ENCODE measurements around the gene TBCA. TPM values are rescaled to one million over a fixed set of nuclear protein-coding genes. Genes with fewer than 3 reads are reported as not detected.

TBCA gene
- total and polyA plus RNA-seq, 9 of the 15 experiments (the other 6 are each of a cell fraction or from before 2014, with no cell fraction given): 164 to 661 (median 334) TPM

GRCh38 chr5:77778398-77778797 lies 2.3 kb upstream of the TBCA start (continued):
- TF ChIP-seq ZNF740 (CRISPR knock-in tag; IDR thresholded peaks at IDR 0.05) (no peak), ZNF740 (tag; IDR thresholded peaks at IDR 0.05) (peak in 1 of 2 experiments; percentile 89; a peak in 2 of 4 replicates), NBN (IDR thresholded peaks at IDR 0.05; ENCODE audit: low read depth) (no peak), CREB1 (IDR thresholded peaks at IDR 0.05) (no peak), CREB1 (CRISPR knock-in tag; IDR thresholded peaks at IDR 0.05) (no peak), NCOA1 (IDR thresholded peaks at IDR 0.05; ENCODE audit: low read depth) (no peak), HMBOX1 (IDR thresholded peaks at IDR 0.05) (no peak), ZNF57 (CRISPR knock-in tag; IDR thresholded peaks at IDR 0.05) (no peak), RCOR1 (IDR thresholded peaks at IDR 0.05; ENCODE audit: borderline replicate concordance in 1 of 2, low read depth in 2 of 2, low read length in 2 of 2) (no peak), LCOR (CRISPR knock-in tag; IDR thresholded peaks at IDR 0.05) (no peak), FOXP1 (CRISPR knock-in tag; IDR thresholded peaks at IDR 0.05) (no peak), CBX5 (IDR thresholded peaks at IDR 0.05; ENCODE audit: borderline replicate concordance, low read depth) (no peak), SMAD2 (IDR thresholded peaks at IDR 0.05; ENCODE audit: low read depth, low read length) (no peak), ZNF717 (CRISPR knock-in tag; IDR thresholded peaks at IDR 0.05) (no peak), TAF1 (IDR thresholded peaks at IDR 0.05; ENCODE audit: control insufficient read depth, extremely low read depth, insufficient read depth, low read length, severe bottlenecking) (no peak), ZNF140 (CRISPR knock-in tag; IDR thresholded peaks at IDR 0.05) (no peak), ZNF23 (CRISPR knock-in tag; IDR thresholded peaks at IDR 0.05) (no peak), MITF (IDR thresholded peaks at IDR 0.05) (no peak), RB1 (IDR thresholded peaks at IDR 0.05; ENCODE audit: low read depth) (no peak), ILK (tag; IDR thresholded peaks at IDR 0.05; ENCODE audit: borderline replicate concordance, low read depth) (0 out of 2 replicates have a peak, but pooled peaks have one; percentile 49), RNF219 (CRISPR knock-in tag; IDR thresholded peaks at IDR 0.05) (no peak), MLX (CRISPR knock-in tag; conservative IDR thresholded peaks at IDR 0.05) (no peak), HMG20B (CRISPR knock-in tag; IDR thresholded peaks at IDR 0.05) (no peak), HOXB6 (CRISPR knock-in tag; IDR thresholded peaks at IDR 0.05; ENCODE audit: borderline replicate concordance) (no peak), DMBX1 (CRISPR knock-in tag; IDR thresholded peaks at IDR 0.05; ENCODE audit: borderline replicate concordance) (peak; percentile 80), ZBED1 (IDR thresholded peaks at IDR 0.05) (no peak)
